Glutamatergic neuron (in vitro differentiated cells): ENCODE data around the gene PTPRG. TPM values are rescaled to one million over a fixed set of nuclear protein-coding genes. Genes with fewer than 3 reads are reported as not detected.

Source experiments
- DNase-seq: peaks from one replicate; pipeline ENCODE4 v3.0.0; 2022
- H3K27ac Mint-ChIP-seq: one replicate; pipeline ENCODE4 v1.8.0; 2020; ENCODE audit warnings: mild to moderate bottlenecking, mixed read lengths, inconsistent platforms; ENCODE audit not compliant: unreplicated experiment
- H3K27me3 Mint-ChIP-seq: one replicate; pipeline ENCODE4 v1.8.0; 2020; ENCODE audit warnings: mild to moderate bottlenecking, moderate library complexity, mixed read lengths, inconsistent platforms; ENCODE audit not compliant: unreplicated experiment
- H3K36me3 Mint-ChIP-seq: one replicate; pipeline ENCODE4 v1.8.0; 2020; ENCODE audit warnings: mild to moderate bottlenecking, mixed read lengths, inconsistent platforms; ENCODE audit not compliant: unreplicated experiment
- H3K4me1 Mint-ChIP-seq: one replicate; pipeline ENCODE4 v1.8.0; 2020; ENCODE audit warnings: mild to moderate bottlenecking, low read depth, mixed read lengths, inconsistent platforms; ENCODE audit not compliant: unreplicated experiment
- H3K4me3 Mint-ChIP-seq: one replicate; pipeline ENCODE4 v1.8.0; 2020; ENCODE audit warnings: mild to moderate bottlenecking, mixed read lengths, inconsistent platforms; ENCODE audit not compliant: unreplicated experiment
- H3K9me3 Mint-ChIP-seq: one replicate; pipeline ENCODE4 v1.8.0; 2020; ENCODE audit warnings: mild to moderate bottlenecking, moderate library complexity, mixed read lengths, inconsistent platforms; ENCODE audit not compliant: unreplicated experiment
- total RNA-seq: library from RNA; stranded (reverse); fragmentation: NEBNext Ultra II Directional; extraction: Animal tissue kit (Norgen Biotek cat#: 25700); gene quantifications from one replicate; pipeline ENCODE4 v1.2.1, GENCODE V29; 2021; ENCODE audit not compliant: unreplicated experiment
- TF ChIP-seq, protein P1 (sequence below): fragments of 200-600 bp; sonication (generic); IDR thresholded peaks from one replicate; pipeline ENCODE4 v1.5.0; 2021; ENCODE audit not compliant: partially characterized antibody, unreplicated experiment

The PTPRG gene
- total RNA-seq, 1 donor from 2014 or later: 52.1 TPM

DNA sequence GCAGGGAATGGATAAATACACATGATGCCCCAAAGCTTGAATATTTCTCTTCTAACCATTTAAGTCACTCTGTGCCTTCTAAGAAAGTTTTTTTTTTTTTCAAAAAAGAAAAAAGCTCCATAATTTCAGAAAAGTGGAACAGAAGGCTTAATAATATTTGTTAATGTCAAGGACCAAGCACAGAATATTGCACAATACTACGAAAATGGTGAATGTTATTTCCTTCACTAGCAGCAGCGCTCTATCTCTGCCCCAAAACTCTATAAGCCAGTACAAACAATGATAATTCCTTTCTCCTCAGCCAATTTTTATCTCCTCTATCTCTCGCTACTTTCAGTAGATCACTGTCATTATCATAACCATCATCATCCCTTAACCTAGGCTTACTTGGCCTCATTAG is 739.2 kb downstream of the PTPRG start:
- TF ChIP-seq, protein P1, sequence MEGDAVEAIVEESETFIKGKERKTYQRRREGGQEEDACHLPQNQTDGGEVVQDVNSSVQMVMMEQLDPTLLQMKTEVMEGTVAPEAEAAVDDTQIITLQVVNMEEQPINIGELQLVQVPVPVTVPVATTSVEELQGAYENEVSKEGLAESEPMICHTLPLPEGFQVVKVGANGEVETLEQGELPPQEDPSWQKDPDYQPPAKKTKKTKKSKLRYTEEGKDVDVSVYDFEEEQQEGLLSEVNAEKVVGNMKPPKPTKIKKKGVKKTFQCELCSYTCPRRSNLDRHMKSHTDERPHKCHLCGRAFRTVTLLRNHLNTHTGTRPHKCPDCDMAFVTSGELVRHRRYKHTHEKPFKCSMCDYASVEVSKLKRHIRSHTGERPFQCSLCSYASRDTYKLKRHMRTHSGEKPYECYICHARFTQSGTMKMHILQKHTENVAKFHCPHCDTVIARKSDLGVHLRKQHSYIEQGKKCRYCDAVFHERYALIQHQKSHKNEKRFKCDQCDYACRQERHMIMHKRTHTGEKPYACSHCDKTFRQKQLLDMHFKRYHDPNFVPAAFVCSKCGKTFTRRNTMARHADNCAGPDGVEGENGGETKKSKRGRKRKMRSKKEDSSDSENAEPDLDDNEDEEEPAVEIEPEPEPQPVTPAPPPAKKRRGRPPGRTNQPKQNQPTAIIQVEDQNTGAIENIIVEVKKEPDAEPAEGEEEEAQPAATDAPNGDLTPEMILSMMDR: no peak
- no peak overlapping the region for H3K27ac Mint-ChIP-seq
- peaks cover 24% of the 10 kb centered on the region for H3K36me3 Mint-ChIP-seq
- no peak overlapping the region for H3K4me3 Mint-ChIP-seq
- H3K27me3 Mint-ChIP-seq: no peaks in the 10 kb centered on the region
- no peaks in the 10 kb centered on the region for H3K9me3 Mint-ChIP-seq
- no peak for DNase-seq
- no peaks in the 10 kb centered on the region for H3K4me1 Mint-ChIP-seq

DNA sequence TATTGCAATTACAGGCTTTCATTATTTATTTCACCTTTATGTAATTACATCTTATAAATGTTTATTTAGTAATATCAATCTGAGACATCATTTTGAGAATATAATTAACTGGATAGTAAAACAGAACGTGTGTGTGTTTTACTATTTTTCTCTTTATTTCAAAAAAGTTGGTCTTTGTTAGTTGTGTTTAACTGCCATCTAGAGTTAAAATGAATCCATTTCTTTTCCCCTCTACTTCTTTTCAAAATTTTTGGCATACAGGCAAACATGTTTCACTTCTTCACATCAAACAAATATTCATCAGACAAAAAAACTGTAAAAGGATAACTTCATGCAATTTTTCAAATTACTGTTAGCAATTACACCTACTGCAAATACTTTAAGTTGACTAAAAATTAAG is 750.8 kb downstream of the PTPRG start:
- Mint-ChIP-seq H3K27me3 (no peaks in the 10 kb centered on the region), H3K4me1 (no peaks in the 10 kb centered on the region), H3K36me3 (no peaks in the 10 kb centered on the region), H3K9me3 (no peaks in the 10 kb centered on the region), H3K4me3 (no peak overlapping the region), H3K27ac (no peak overlapping the region)
- no peak for DNase-seq
- TF ChIP-seq, protein P1: no peak

DNA sequence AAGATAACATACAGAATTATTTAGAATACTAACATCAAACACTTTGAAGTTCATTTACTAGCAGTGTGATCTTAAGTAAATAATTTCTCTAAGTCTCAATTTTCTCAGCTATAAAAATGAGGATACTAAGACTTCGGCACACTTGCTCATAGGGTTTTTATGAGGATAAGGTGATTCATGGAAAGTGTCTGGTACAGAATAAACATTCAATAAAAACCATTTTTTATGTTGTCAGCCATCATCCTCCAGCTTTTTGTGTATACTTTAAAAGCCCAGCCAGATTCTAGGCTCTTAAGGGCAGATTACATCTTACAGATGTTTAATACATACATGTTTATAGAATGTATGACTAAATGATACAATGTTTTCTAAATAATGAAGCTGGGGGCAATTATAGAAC is 755.2 kb downstream of the PTPRG start:
- H3K9me3 Mint-ChIP-seq: peaks cover 5% of the 10 kb centered on the region

DNA sequence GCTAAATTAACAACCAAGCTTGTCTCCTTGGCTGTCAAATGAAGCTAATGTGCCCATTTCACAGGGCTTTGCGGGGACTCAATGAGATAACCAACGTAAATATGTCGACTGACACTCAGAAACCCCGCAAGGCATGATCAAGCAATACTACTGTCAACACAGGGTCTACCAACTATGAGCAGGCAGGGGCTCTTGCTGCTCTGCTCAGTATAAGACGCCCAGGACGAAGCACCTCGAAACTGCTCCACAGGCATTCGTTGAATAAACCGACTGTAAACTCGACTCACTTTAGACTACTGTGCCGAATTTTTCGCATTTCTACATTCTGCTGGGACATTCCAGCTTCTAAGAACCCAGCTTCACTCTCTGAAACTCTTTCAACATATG is 757.0 kb downstream of the PTPRG start:
- H3K27ac Mint-ChIP-seq: peak overlapping the region; percentile 99
- DNase-seq: no peak
- TF ChIP-seq, protein P1: no peak
- peaks cover 2% of the 10 kb centered on the region for H3K27me3 Mint-ChIP-seq
- H3K4me3 Mint-ChIP-seq: peak overlapping the region; percentile 99
- H3K36me3 Mint-ChIP-seq: no peaks in the 10 kb centered on the region
- H3K4me1 Mint-ChIP-seq: peaks cover 2% of the 10 kb centered on the region
- H3K9me3 Mint-ChIP-seq: peaks cover 5% of the 10 kb centered on the region

More for the DNA sequence above, 755.2 kb downstream of the PTPRG start:
- DNase-seq: no peak
- TF ChIP-seq, protein P1: no peak
- H3K27me3 Mint-ChIP-seq: peaks cover 2% of the 10 kb centered on the region
- H3K4me1 Mint-ChIP-seq: peaks cover 2% of the 10 kb centered on the region
- H3K4me3 Mint-ChIP-seq: no peak overlapping the region
- no peak overlapping the region for H3K27ac Mint-ChIP-seq
- H3K36me3 Mint-ChIP-seq: no peaks in the 10 kb centered on the region

DNA sequence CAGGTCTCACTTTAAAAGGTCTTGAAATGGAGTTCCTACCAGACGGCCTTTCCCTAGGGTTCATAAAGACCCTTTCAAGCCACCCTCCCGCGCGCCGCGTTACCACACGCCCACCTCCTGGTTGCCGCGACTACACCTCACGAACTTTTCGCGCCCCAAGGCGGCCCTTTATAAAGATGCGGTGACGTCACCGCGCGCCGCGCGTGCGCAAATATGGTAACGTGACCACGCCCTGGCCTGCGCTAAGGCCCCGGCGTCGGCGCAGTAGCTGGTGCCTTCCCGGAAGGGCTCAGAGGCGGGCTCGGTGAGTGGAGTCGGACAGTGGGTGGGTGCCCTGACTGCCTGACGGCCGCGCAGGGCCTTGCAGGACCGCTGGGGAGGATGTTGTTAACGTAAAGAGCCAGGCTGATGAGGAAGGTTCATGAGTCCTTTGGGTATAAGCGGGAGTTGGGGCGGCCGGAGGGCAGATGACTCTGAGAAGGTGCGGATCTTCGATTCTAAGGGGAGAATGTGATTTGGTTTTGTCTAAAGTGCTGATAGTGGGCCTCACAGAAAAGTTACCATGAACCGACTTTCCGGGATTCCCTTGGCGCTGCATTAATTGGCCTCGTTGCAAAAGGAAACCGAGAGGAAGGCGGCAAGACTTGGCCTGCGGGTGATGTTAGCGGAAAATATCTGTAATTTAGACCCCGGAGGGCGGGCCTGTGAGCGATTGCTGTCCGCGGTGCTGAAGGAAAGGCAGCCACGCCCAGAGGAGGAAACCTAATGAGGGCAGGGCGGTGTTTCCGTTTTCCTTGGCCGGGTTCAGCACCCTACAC is 757.6 kb downstream of the PTPRG start:
- Mint-ChIP-seq H3K9me3 (peaks cover 5% of the 10 kb centered on the region), H3K4me1 (peaks cover 2% of the 10 kb centered on the region), H3K27ac (peak overlapping the region; percentile 99), H3K27me3 (peaks cover 2% of the 10 kb centered on the region), H3K36me3 (no peaks in the 10 kb centered on the region), H3K4me3 (peak overlapping the region; percentile 99)
- peak; percentile 93 for DNase-seq
- TF ChIP-seq, protein P1: no peak
